Ishikawa (cell line): ENCODE measurements around the gene ARPC1B.

Source experiments
- CEBPB ChIP-seq: IDR thresholded peaks from 2 replicates; pipeline ENCODE4 v1.6.1; 2012
- CREB1 ChIP-seq: IDR thresholded peaks from 2 replicates; pipeline ENCODE4 v1.6.1; 2012; ENCODE audit warnings: low read depth
- EGR1 ChIP-seq: IDR thresholded peaks from 2 replicates; pipeline ENCODE4 v1.6.1; 2012
- EP300 ChIP-seq: IDR thresholded peaks from 2 replicates; pipeline ENCODE4 v1.6.1; 2012; ENCODE audit warnings: borderline replicate concordance
- FOXM1 ChIP-seq: IDR thresholded peaks from 2 replicates; pipeline ENCODE4 v1.6.1; 2012; ENCODE audit warnings: low read depth, borderline replicate concordance
- NFIC ChIP-seq: IDR thresholded peaks from 2 replicates; pipeline ENCODE4 v1.6.1; 2012
- RAD21 ChIP-seq: IDR thresholded peaks from 2 replicates; pipeline ENCODE4 v1.6.1; 2012; ENCODE audit warnings: low read depth
- TAF1 ChIP-seq: IDR thresholded peaks from 2 replicates; pipeline ENCODE4 v1.6.1; 2012; ENCODE audit warnings: low read depth, mild to moderate bottlenecking
- TCF12 ChIP-seq: IDR thresholded peaks from 2 replicates; pipeline ENCODE4 v1.6.1; 2012; ENCODE audit warnings: low read depth
- TEAD4 ChIP-seq: IDR thresholded peaks from 2 replicates; pipeline ENCODE4 v1.6.1; 2012
- YY1 ChIP-seq: IDR thresholded peaks from 2 replicates; pipeline ENCODE4 v1.6.1; 2012; ENCODE audit warnings: low read depth
- ZBTB7A ChIP-seq: IDR thresholded peaks from 2 replicates; pipeline ENCODE4 v1.6.1; 2012; ENCODE audit warnings: low read depth
- TF ChIP-seq, protein P1 (sequence below): IDR thresholded peaks from 2 replicates; pipeline ENCODE4 v1.6.1; 2012; ENCODE audit warnings: low read depth, mild to moderate bottlenecking
- TF ChIP-seq, protein P2 (sequence below): IDR thresholded peaks from 2 replicates; pipeline ENCODE4 v1.6.1; 2012
- TF ChIP-seq, protein P3 (sequence below): IDR thresholded peaks from 2 replicates; pipeline ENCODE4 v1.6.1; 2012

Gene ARPC1B

DNA sequence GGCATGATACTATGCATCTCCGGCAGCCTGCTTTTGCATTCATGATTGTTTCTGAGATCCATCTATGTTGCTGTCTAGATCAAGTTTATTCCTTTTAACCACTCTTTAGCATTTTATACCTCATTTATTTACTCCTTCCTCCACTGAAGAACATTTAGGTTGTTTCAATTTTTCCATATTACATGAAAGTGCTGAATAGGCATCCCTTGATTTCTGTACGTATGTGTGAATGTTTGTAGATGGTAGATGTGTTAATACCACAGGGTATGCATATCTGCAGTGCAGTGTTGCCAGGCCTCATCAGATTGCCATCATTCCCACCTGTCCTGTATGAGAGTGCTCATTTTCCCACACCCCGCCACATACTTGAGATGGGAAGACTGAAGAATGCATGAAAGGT, 34.9 kb upstream of the ARPC1B start:
- TF ChIP-seq RAD21 (no peak), TCF12 (no peak), TEAD4 (no peak), CEBPB (no peak), EGR1 (no peak), ZBTB7A (no peak)
- TF ChIP-seq, protein P1, sequence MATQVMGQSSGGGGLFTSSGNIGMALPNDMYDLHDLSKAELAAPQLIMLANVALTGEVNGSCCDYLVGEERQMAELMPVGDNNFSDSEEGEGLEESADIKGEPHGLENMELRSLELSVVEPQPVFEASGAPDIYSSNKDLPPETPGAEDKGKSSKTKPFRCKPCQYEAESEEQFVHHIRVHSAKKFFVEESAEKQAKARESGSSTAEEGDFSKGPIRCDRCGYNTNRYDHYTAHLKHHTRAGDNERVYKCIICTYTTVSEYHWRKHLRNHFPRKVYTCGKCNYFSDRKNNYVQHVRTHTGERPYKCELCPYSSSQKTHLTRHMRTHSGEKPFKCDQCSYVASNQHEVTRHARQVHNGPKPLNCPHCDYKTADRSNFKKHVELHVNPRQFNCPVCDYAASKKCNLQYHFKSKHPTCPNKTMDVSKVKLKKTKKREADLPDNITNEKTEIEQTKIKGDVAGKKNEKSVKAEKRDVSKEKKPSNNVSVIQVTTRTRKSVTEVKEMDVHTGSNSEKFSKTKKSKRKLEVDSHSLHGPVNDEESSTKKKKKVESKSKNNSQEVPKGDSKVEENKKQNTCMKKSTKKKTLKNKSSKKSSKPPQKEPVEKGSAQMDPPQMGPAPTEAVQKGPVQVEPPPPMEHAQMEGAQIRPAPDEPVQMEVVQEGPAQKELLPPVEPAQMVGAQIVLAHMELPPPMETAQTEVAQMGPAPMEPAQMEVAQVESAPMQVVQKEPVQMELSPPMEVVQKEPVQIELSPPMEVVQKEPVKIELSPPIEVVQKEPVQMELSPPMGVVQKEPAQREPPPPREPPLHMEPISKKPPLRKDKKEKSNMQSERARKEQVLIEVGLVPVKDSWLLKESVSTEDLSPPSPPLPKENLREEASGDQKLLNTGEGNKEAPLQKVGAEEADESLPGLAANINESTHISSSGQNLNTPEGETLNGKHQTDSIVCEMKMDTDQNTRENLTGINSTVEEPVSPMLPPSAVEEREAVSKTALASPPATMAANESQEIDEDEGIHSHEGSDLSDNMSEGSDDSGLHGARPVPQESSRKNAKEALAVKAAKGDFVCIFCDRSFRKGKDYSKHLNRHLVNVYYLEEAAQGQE = no peak
- TF ChIP-seq, protein P2, sequence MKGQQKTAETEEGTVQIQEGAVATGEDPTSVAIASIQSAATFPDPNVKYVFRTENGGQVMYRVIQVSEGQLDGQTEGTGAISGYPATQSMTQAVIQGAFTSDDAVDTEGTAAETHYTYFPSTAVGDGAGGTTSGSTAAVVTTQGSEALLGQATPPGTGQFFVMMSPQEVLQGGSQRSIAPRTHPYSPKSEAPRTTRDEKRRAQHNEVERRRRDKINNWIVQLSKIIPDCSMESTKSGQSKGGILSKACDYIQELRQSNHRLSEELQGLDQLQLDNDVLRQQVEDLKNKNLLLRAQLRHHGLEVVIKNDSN = no peak

DNA sequence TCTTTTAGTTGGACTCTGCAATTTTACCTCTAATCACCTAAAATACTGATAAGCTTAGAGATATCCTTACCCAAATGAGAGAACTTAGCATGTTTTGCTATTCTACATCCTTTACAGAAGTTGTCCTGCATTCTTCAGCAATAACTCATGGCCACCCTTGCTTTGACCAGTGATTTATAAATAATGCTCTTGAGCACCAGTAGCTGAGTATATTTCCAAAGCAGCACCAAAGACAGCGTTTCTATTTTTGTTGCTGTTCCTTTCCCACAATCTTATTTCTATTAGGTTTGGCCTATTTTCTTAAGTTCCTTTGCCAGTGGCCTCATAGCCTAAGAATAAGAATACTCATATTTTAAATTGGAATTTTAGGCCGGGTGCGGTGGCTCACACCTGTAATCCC, 33.9 kb upstream of the ARPC1B start:
- TF ChIP-seq TCF12 (no peak), CREB1 (no peak), ZBTB7A (no peak), TEAD4 (no peak), EGR1 (no peak), YY1 (no peak), TAF1 (no peak), RAD21 (no peak), FOXM1 (no peak), CEBPB (no peak)
- TF ChIP-seq, protein P2 = no peak
- TF ChIP-seq, protein P3, sequence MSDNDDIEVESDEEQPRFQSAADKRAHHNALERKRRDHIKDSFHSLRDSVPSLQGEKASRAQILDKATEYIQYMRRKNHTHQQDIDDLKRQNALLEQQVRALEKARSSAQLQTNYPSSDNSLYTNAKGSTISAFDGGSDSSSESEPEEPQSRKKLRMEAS = no peak
- TF ChIP-seq, protein P1 = no peak

DNA sequence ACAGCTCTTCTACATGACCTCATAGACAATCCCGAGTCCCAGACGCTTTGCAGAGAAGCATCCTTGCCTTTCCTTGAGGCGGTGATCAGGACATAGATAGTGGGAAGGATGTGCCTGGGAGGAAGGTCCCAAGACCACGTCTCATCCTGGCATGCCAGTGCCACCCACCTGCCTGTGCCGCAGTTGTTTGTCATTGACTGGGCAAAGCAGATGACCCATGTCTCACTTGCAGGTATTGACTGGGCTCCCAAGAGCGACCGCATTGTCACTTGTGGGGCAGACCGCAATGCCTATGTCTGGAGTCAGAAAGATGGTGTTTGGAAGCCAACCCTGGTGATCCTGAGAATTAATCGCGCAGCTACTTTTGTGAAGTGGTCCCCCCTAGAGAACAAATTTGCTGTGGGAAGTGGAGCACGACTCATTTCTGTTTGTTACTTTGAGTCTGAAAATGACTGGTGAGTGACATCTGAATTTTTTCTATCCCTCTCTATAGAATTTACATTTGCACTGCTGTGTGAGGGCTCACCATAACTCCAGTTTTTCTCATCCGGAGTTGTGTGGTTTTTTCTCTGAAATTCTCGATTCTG, 30.4 kb upstream of the ARPC1B start:
- TF ChIP-seq TEAD4 (no peak), EGR1 (no peak), ZBTB7A (no peak), RAD21 (no peak), CREB1 (no peak), FOXM1 (no peak), NFIC (no peak), EP300 (no peak)
- TF ChIP-seq, protein P1 = no peak
- TF ChIP-seq, protein P2 = no peak
- TF ChIP-seq, protein P3 = no peak

DNA sequence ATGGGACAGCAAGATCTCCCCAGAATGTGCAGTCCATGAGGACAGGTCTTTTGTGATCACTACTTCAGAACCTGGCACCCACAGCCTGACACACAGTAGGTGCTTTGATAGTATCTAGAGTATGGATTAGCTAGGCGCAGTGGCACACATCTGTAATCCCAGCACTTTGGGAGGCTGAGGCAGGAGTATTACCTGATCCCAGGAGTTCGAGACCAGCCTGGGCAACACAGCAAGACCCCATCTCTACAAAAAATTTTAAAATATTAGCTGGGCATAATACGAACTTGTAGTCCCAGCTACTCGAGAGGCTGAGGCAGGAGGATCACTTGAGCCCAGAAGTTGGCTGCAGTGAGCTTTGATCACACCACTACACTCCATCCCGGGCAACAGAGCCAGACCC, 22.3 kb upstream of the ARPC1B start:
- TF ChIP-seq TCF12 = no peak
- no peak for TF ChIP-seq TEAD4
- no peak for TF ChIP-seq CEBPB
- no peak for TF ChIP-seq TAF1
- TF ChIP-seq, protein P2 = no peak
- no peak for TF ChIP-seq YY1
- no peak for TF ChIP-seq RAD21
- TF ChIP-seq NFIC = no peak
- TF ChIP-seq, protein P1 = no peak
- TF ChIP-seq FOXM1 = no peak
- TF ChIP-seq ZBTB7A = no peak
- TF ChIP-seq EGR1 = no peak
- TF ChIP-seq, protein P3 = no peak
- TF ChIP-seq CREB1 = no peak
